GM21515 (cell line): ENCODE results near the gene HSD3B7.
"Not testable (repeated sequence)": the region's sequence is repeated elsewhere in the genome, so short reads cannot be mapped to it uniquely, and the experiment has no call there.

ENCODE experiments used
- ATAC-seq: cut with Tn5 transposase; IDR thresholded peaks from one replicate; pipeline ENCODE4 v1.9.1; 2021; ENCODE audit not compliant: unreplicated experiment

The HSD3B7 gene

DNA sequence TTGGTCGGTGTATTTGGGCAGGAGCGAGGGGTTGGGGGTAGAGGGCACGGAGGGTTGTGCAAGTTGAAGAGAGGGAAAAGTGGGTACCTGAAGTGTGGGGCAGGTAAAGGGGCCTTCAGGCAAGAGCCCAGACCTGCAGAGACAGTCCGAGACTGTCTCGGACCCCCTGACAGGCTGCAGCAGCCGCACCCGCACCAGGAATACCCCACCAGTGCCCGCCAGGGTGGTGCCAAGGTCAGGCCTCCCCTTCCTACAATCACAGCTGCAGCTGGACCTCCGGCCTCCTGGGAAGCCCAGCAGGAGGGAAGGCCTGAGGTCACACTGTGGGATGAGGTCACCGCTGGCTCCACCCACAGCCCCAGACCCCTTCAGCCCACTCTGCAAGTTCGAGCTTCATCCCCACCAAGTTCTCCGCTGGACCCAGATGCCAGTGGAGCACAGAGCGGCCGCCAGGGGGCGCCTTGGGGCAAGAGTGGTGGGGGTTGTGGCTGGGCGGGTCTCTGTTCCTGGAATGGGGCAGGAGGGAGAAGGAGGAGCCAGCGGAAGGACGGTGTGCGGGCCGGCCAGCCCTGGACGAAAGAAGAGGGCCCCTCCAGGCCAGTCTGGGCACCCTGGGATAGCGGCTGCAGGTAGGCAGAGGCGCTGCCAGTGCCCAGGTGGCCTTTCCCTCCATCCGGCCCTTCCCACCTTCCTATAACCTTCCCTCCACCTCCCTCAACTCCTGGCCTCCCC, at the start of gene HSD3B7:
Gene HSD3B7, plus strand, starts transcription at position 539 of the 732 bp plus-strand sequence. CDS start 452 bp downstream, outside the sequence.
- ATAC-seq, result no peak

DNA sequence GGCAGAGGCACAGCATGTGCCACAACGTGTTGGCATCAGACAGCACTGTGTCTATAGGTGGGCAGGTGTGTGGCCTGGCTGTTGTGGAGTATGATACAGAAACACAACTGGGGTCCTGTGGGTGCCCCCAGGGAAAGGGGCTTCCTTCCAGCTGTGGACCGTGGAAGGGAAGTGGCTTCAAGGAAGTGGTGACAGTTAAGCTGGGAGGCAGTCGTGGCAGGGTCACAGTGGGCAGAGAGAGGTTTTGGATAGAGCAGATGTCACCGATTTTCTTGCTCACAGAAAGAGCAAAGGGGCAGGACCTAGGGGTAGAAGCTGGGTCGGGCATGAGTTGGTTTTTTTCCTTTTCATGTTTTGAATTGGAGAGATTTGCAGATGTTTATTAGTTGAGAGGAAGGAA, 47.3 kb upstream of the HSD3B7 start:
- no peak for ATAC-seq

DNA sequence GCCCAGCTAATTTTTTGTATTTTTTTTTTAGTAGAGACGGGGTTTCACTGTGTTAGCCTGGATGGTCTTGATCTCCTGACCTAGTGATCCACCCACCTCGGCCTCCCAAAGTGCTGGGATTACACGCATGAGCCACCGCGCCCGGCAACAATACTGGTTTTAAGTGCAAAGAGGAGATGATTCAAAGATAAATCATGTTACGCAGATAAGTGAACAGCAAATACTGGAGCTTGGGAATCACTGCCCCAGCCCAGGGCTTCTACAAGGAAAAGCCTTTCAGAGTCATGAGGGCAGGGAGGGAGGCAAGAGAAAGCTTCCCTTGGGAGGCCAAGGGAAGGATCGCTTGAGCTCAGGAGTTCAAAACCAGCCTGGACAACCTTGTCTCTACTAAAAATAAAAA, 45.4 kb upstream of the HSD3B7 start:
- not testable (repeated sequence) for ATAC-seq

DNA sequence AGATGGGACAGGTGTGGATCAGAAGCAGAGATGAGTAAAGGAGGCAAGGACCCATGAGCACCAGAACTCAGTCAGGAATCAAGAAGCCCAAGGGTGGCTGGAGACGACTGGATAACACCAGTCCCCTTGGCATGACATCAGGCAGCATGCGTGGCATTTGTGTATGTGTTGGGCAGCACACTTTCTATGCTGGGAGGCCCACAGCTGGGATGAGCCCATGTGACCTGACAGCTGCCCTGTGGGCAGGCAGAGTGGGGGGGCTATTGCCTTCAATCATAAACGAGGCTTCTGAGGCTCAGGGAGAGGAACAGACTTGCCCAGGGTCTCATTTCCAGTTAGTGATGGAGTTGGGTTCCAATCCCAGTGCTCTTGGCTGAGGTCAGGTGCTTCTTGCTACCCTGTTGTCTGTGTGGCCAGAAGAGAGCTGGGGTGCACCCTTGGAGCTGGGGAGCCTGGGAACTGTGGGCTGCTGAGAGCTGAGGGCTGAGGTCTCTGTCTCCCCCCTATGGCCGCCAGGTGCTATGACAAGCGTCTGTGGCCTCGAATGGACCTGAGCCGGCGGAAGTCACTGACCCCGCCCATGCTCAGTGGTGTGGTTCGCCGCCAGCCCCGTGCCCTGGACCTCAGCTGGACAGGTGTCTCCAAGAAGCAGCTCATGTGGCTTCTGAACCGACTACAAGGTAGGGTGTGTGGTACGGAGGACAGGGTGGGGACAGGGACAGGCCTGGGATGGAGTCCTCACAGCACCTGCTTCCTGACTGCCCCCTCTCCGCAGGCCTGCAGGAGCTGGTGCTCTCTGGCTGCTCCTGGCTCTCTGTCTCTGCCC, 43.2 kb upstream of the HSD3B7 start:
- ATAC-seq, result peak; percentile 83

DNA sequence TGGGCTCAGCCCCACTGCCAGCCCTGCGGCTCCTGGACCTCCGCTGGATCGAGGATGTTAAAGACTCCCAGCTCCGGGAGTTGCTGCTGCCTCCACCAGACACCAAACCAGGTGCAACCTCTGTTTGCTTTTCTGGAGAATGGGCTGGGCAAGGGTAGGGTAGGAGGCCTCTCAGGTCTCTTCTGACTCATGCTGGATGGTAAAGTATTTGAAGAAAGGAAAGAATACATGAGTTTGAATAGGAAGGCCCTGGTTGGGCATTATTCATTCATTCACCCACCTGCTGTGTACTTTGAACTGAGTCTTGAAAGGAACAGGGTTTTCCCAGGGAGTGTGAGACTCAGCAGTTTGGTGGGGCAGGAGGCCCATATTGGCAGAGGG, 42.6 kb upstream of the HSD3B7 start:
- ATAC-seq, result no peak

DNA sequence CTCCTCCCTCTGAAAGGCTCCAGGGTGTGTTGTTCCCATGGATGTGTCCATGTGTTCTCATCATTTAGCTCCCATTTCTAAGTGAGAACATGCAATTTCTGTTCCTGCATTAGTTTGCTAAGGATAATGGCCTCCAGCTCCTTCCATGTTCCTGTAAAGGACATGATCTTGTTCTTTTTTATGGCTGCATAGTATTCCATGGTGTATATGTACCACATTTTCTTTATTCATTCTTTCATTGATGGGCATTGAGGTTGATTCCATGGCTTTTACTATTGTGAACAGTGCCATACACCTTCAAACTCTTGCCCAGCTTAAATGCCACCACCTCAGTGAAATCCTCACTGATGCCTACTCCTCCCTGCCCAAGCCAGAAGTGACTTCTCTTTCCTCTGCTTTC, 40.7 kb upstream of the HSD3B7 start:
- ATAC-seq, result no peak

DNA sequence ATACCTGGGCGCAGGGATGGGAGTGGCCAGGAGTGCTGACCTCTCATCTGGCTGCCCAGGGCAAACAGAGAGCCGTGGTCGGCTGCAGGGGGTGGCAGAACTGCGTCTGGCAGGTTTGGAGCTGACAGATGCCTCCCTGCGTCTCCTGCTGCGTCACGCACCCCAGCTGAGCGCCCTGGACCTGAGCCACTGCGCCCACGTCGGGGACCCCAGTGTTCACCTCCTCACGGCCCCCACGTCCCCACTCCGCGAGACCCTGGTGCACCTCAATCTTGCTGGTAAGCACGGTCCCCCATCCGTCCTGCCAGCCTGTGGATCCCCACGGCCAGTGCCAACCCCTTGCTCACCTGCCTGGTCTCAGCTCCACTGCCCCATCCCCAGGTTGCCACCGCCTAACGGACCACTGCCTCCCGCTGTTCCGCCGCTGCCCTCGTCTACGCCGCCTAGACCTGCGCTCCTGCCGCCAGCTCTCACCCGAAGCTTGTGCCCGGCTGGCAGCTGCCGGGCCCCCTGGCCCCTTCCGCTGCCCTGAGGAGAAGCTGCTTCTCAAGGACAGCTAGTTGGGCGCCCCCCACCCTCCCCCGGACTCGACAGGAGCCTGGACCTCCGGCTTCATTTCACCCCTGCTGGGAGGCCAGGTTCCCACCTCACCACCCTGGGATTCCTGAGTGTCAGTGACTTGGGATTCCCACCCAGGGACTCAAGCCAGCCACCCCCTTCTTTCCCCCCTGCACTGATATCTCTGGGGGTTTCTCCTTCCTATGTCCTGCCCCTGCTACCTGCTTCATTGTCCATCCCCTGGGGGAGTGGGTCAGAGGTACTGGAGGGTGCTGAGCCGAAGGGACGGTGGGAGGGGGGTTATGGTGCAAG, 38.1 kb upstream of the HSD3B7 start:
- no peak for ATAC-seq

DNA sequence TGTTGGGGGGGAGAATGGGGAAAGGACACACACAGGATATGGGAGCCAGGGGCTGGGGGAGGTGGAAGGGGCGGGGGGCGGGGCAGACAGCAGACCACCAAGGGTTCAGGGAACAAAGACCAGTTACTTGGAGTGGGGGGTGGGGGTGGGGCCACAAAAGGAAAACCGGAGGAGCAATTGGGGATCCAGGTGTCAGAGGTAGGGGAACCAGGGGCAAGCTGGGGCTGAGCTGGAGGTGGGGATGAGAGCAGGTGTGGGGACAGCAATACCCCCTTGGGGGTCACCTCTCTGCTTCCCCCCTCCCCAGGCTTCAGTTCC, 37.5 kb upstream of the HSD3B7 start:
- no peak for ATAC-seq

DNA sequence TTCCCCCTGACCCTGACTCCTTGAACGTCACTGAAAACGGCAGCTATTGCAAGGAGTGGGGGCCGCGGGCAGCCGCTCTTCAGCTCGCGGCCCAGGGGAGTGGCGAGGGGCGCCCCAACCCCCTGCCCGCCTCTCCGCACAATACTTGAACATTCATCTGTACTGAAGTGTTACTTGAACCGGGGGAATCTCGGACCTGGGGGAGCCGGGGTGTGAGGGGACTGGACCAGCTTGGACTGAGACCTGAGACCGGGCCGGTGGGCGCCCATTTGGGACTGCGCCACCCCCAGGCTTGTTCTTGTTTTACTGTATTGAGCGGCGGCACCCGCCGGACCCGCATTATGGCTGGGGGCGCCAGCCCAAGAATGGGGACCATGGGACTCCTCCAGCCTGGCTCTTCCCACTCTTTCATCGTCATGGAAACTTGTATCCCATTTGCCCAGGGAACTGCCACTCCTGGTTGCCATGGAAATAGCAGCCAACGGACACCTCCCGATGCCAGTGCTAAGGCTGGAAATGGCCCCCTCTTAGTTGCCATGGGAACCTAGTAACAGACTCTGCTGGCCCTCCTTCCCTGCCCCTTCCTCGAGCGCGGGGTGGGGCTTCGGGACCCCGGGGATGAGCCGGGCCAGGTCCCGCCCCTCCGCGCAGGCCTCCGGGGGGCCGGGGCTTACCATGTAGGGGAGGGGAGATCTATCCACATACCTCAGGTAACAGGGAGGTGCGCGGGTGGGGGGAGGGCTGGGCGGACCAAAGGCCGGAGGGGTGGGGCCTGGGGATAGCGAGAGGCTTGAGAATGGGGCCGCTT, 36.9 kb upstream of the HSD3B7 start:
- no peak for ATAC-seq

DNA sequence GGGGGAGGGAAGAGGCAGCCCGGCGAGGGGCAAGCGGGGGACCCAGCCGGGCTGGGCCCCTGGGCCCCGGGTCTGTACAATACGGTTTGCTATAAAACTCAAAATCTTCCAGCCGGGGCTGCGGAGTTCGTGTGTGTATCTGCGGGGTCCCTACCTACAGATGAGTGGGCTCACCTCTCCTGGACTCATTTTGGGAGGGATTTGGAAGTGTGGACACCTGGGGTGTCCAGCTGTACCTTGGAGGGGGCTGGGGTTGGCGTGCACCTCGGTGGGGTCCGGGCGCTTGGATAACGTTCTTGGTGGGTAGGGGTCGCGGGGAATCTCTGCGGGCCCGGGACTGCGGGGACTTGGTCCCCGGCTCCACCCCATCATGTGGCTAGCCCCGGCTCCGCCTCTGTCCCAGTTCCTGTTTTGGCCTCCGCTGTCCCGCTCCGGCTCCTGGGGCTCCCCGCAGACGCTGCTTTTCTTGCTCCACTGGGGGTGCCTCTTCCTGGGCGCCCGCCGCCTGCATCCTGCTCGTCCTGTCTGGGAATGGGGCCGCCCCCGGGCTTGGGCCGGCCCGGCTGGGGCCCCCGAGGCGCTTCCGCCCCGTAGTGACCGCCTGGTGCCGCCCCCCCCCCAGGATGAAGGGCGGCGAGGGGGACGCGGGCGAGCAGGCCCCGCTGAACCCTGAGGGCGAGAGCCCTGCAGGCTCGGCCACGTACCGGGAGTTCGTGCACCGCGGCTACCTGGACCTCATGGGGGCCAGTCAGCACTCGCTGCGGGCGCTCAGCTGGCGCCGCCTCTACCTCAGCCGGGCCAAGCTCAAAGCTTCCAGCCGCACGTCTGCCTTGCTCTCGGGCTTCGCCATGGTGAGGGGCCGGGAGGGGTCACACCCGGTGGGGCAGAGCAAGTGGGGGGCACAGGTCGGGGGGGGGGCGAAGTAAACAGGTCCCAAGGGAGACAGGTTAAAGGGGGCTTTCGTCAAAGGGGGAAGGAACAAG, 36.0 kb upstream of the HSD3B7 start, which contains the start of gene ORAI3:
Gene ORAI3, plus strand, starts transcription at position 402 of the 983 bp plus-strand sequence. Its CDS starts 222 bp downstream, at position 624.
- ATAC-seq, result peak; percentile 45

DNA sequence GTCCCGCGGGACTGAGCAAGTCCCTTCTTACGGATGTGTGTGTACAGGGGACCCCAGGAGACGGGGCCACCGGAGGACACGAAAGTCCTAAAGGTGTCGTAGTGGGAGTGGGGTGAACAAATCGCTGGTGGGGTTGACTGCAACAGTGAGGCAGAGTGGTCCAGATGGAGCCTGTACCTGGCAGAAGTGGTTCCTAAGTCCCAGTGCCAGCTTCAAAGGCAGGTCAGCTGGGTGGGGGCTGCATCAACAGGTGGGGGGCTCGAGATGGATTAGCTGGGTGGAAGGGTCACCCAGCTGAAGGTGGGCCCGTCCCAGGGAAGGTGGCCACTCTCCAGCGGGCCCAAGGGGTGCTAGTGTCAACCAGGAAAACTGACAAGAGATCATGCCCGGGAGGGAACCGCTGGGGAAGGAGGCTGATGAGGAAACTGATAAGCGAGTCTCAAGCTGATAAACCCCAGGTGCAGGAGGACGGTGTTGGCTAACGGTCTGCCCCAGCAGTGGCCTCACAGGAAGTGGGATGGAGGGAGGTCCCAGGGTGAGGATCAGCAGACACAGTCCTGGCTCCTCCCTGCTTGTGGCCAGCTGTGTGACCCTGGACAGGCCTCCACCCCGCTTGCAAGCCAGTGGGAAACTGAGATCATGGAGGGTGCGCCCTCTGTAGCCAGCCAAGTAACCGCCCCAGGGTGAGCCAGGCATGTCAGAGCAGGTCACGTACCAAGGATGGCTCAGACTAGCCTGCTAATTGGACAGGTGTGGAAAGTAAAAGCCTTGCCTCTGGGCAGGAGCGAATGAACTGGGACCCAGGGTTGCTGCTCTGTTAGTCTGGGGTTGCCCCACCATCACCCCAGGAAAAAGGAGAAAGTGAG, 35.1 kb upstream of the HSD3B7 start:
- peak; percentile 41 for ATAC-seq

DNA sequence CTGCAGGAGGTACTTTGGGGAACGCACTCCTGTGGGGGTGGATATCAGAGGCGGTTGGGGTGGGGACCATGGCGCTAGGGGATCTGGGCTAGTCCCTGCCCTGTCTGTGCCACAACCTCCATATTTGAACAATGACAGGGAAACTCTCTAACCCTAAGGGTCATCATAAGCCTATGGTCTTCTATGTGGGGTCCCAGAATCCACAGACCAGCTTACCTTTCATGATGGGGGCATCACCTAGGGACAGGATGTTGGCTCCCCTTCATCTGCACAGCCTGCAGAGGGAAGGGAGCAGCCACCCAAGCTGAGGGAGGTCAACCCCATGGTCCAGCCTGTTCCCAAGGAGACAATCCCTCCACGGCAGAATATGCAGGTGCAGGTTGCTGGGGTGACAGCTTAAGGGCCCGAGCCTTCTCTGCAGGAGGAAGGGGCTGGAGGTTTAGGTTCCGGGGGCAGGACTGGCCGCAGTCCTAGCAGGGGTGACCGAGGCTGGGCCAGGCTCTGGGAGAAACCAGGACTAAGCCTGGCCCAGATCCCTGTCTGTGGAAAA, 34.4 kb upstream of the HSD3B7 start:
- no peak for ATAC-seq

DNA sequence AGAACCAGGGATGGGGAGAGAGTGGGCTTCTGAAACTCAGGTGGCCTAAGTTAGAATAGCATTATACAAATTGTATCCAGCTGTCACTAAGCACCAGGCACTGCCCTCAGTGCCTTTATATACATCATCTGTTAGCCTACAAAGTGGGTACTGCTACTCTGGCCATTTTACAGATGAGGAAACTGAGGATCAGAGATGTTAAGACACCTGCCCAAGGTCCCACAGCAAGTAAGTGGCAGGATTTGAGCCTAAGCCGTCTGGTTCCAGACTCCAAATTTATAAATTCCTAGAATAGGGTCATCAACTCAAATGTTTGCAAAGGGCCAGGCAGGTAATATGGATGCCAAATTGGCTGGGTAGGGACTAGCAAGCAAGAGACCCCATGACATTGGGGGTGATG, 33.8 kb upstream of the HSD3B7 start:
- ATAC-seq, result no peak

DNA sequence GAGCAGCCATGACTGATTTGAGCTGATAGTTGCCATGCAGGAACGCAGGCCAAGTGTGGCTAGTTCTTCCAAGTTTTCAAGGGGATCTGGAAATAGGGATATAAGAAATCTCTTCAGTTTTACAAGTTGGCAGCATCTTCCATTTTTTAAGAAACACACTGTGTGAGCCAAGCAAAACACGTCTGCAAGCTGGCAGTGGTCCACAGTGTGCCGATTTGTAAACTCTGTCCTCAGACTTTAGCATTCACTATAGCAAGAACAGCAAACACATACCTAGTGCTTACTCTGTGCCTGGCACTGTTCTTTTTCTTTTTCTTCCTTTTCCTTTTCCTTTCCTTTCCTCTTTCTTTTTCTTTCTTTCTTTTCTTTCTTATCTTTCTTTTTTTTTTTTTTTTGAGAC, 33.3 kb upstream of the HSD3B7 start:
- no peak for ATAC-seq

DNA sequence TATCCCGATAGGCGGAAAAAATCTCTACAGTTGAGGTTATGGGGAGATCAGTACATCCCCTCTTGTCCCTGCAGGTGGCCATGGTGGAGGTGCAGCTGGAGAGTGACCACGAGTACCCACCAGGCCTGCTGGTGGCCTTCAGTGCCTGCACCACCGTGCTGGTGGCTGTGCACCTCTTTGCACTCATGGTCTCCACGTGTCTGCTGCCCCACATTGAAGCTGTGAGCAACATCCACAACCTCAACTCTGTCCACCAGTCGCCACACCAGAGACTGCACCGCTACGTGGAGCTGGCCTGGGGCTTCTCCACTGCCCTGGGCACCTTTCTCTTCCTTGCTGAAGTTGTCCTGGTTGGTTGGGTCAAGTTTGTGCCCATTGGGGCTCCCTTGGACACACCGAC, 31.9 kb upstream of the HSD3B7 start:
- no peak for ATAC-seq

DNA sequence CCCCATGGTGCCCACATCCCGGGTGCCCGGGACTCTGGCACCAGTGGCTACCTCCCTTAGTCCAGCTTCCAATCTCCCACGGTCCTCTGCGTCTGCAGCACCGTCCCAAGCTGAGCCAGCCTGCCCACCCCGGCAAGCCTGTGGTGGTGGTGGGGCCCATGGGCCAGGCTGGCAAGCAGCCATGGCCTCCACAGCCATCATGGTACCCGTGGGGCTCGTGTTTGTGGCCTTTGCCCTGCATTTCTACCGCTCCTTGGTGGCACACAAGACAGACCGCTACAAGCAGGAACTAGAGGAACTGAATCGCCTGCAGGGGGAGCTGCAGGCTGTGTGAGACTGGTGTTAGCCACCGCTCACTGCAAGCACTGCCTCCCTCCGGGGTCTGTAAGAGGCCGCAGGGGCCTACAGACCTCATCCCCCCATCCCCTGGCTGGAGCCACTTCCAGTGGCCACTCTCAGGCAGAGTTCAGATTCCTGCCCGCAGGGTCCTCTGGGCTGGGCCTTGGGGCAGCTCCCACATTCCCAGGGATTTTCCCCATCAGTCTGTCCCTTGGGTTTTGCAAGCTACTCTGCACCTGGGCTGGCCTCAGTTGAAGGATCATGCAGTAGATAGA, 31.4 kb upstream of the HSD3B7 start:
- peak; percentile 22 for ATAC-seq

DNA sequence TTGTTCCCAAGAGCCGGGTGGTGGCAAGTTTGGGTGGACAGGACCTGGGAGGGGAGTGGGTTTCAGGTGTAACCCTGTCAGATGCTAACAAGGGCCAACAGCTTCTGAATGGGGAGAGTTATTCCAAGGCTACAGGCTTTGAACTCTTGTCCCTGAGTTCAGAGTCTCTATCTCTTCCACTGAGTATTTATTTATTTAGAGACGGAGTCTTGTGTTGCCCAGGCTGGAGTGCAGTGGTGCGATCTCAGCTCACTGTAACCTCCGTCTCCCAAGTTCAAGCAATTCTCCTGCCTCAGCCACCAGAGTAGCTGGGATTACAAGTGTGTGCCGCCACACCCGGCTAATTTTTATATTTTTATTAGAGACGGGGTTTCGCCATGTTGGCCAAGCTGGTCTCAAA, 30.0 kb upstream of the HSD3B7 start:
- ATAC-seq, result no peak
